ENCODE data around the gene SNX3. TPM values are rescaled to one million over a fixed set of nuclear protein-coding genes. Genes with fewer than 3 reads are reported as not detected.

The SNX3 gene
- 146 and 170 TPM in 2 replicates for total RNA-seq

GRCh38 chr6:108260809-108261569 lies at the start of gene SNX3:
Gene SNX3 (minus strand): TSS chr6:108261040. CDS start chr6:108260921, 119 bp downstream.

GRCh38 chr6:108294727-108295625 lies 34.1 kb upstream of the SNX3 start, which contains the start of gene AFG1L:
Gene AFG1L (plus strand): TSS chr6:108295054. CDS start chr6:108295080, 26 bp downstream.

DNA sequence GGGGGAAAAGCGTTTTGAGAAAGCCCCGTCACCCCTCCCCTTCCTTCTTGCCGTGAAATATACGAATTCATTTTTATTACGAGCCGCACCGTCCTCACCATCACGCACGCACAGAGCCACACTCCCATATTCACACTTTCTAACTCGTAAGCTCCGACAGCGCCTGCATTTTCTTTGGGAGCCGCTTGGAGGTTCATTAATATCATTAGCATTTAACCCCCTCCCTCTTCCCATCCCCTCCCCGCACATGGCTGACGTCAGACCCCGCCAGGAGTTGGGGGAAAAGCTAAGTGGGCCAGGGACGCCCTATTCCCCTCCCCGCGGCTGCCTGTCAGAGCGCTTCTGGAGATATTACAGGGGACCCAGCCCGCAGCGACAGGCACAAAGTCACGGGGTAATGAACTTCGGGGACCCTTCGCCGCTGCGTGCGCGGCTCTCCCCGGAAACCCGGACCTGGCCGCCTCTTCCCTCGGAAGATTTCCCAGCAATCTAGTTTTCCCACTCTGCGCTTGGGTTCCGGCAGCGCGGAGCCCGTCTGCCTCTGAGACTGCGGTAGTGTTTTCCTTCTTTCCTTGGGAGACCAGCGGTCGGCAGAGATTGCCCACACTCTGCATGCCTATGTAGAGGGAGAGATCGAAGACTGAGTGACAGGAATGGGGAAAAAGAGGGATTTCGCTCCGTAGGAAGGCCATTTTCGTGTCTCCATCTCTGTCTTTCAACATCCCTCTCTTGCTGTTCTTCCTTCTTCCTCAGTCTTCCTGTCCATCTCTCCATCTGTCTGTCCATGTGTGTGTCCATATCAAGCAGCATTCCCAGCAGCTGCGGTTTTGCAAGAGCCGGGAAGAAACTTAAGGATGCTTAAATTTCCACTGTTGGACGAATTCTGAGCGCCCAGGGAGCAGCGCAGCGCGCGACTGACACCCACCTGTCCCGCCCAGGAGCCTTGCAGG lies 94.9 kb downstream of the SNX3 start, which contains the start of gene NR2E1:
Gene NR2E1, plus strand, starts transcription at position 309 of the 950 bp plus-strand sequence. CDS start 744 bp downstream, outside the sequence.

Other genes with a start within 250 kb of the SNX3 start
- gene OSTM1, start 186.3 kb downstream of the SNX3 start, total RNA-seq, result 13.9 and 23.3 TPM in 2 replicates
- gene NR2E1, start 95.0 kb downstream of the SNX3 start, total RNA-seq, result not detected in 2 replicates
- gene AFG1L, start 34.0 kb upstream of the SNX3 start, total RNA-seq, result 1.7 and 2.6 TPM in 2 replicates

All from endothelial cell of coronary artery (primary cell).